H9 (cell line): ENCODE data around the gene XPR1. TPM values are rescaled to one million over a fixed set of nuclear protein-coding genes. Genes with fewer than 3 reads are reported as not detected.
"Not testable (repeated sequence)": the region's sequence is repeated elsewhere in the genome, so short reads cannot be mapped to it uniquely, and the experiment has no call there.

Experiments
- DNase-seq: peaks from one replicate; pipeline ENCODE4 v3.0.0-alpha.2; 2017
- H2AFZ ChIP-seq: one replicate; pipeline ENCODE4 v1.6.1; 2013; ENCODE audit warnings: mild to moderate bottlenecking, low read length, control low read depth, moderate library complexity
- H2AK5ac ChIP-seq: 2 replicates; pipeline ENCODE4 v1.6.1; 2013; ENCODE audit warnings: low read length, control low read depth, mixed read lengths; ENCODE audit not compliant: insufficient read length
- H2BK120ac ChIP-seq: one replicate; pipeline ENCODE4 v1.6.1; 2013; ENCODE audit warnings: low read depth, mild to moderate bottlenecking, low read length, control low read depth, inconsistent platforms; ENCODE audit not compliant: poor library complexity, severe bottlenecking
- H2BK12ac ChIP-seq: 2 replicates; pipeline ENCODE4 v1.6.1; 2013; ENCODE audit warnings: low read length, control low read depth, mixed read lengths, low read depth; ENCODE audit not compliant: insufficient read length
- H2BK15ac ChIP-seq: 2 replicates; pipeline ENCODE4 v1.6.1; 2013; ENCODE audit warnings: low read depth, low read length, control low read depth
- H2BK20ac ChIP-seq: one replicate; pipeline ENCODE4 v1.6.1; 2013; ENCODE audit warnings: low read depth, mild to moderate bottlenecking, low read length, control low read depth, inconsistent platforms; ENCODE audit not compliant: poor library complexity, severe bottlenecking
- H2BK5ac ChIP-seq: 2 replicates; pipeline ENCODE4 v1.6.1; 2013; ENCODE audit warnings: low read length, control low read depth, mixed read lengths; ENCODE audit not compliant: insufficient read length
- H3K14ac ChIP-seq: 2 replicates; pipeline ENCODE4 v1.6.1; 2013; ENCODE audit warnings: low read length, control low read depth; ENCODE audit not compliant: insufficient read depth
- H3K18ac ChIP-seq: 2 replicates; pipeline ENCODE4 v1.6.1; 2013; ENCODE audit warnings: low read depth, mild to moderate bottlenecking, mixed read lengths, low read length, control low read depth; ENCODE audit not compliant: insufficient read length
- H3K23ac ChIP-seq: 2 replicates; pipeline ENCODE4 v1.6.1; 2013; ENCODE audit warnings: low read length, control low read depth, mixed read lengths, low read depth; ENCODE audit not compliant: insufficient read length
- H3K23me2 ChIP-seq: 2 replicates; pipeline ENCODE4 v1.6.1; 2013; ENCODE audit warnings: low read depth, mild to moderate bottlenecking, mixed read lengths, low read length, control low read depth; ENCODE audit not compliant: insufficient read length, poor library complexity, severe bottlenecking
- H3K27ac ChIP-seq: 2 replicates; pipeline ENCODE4 v1.5.1; 2013; ENCODE audit warnings: low read length, control low read depth, mixed read lengths, low read depth; ENCODE audit not compliant: insufficient read length
- H3K27me3 ChIP-seq: 2 replicates; pipeline ENCODE4 v1.6.1; 2013; ENCODE audit warnings: low read length, control low read depth, inconsistent platforms; ENCODE audit not compliant: insufficient read depth
- H3K4ac ChIP-seq: 2 replicates; pipeline ENCODE4 v1.6.1; 2013; ENCODE audit warnings: low read depth, mild to moderate bottlenecking, control low read depth, inconsistent platforms, low read length, moderate library complexity
- H3K4me1 ChIP-seq: 2 replicates; pipeline ENCODE4 v1.6.1; 2013; ENCODE audit warnings: low read length, control low read depth, inconsistent platforms; ENCODE audit not compliant: insufficient read depth
- H3K4me2 ChIP-seq: 2 replicates; pipeline ENCODE4 v1.6.1; 2013; ENCODE audit warnings: low read length, control low read depth, mixed read lengths; ENCODE audit not compliant: insufficient read length, insufficient read depth
- H3K56ac ChIP-seq: 2 replicates; pipeline ENCODE4 v1.6.1; 2013; ENCODE audit warnings: low read depth, mild to moderate bottlenecking, mixed read lengths, low read length, control low read depth; ENCODE audit not compliant: insufficient read length
- H3K79me1 ChIP-seq: 2 replicates; pipeline ENCODE4 v1.6.1; 2013; ENCODE audit warnings: low read depth, mild to moderate bottlenecking, moderate library complexity, low read length, control low read depth, inconsistent platforms; ENCODE audit not compliant: insufficient read depth, poor library complexity, severe bottlenecking
- H3K79me2 ChIP-seq: 2 replicates; pipeline ENCODE4 v1.6.1; 2013; ENCODE audit warnings: low read length, control low read depth, inconsistent platforms; ENCODE audit not compliant: insufficient read depth
- H3K9ac ChIP-seq: 2 replicates; pipeline ENCODE4 v1.6.1; 2013; ENCODE audit warnings: low read length, control low read depth, mixed read lengths; ENCODE audit not compliant: insufficient read length; ENCODE audit errors: extremely low read depth
- H3K9me3 ChIP-seq: one replicate; pipeline ENCODE4 v1.6.1; 2013; ENCODE audit warnings: low read depth, low read length, inconsistent platforms; ENCODE audit not compliant: control insufficient read depth
- H3T11ph ChIP-seq: one replicate; pipeline ENCODE4 v1.6.1; 2013; ENCODE audit warnings: mild to moderate bottlenecking, low read length, control low read depth, inconsistent platforms
- H4K20me1 ChIP-seq: one replicate; pipeline ENCODE4 v1.6.1; 2013; ENCODE audit not compliant: control insufficient read depth, insufficient read length, insufficient read depth
- H4K5ac ChIP-seq: 2 replicates; pipeline ENCODE4 v1.6.1; 2013; ENCODE audit warnings: low read depth, mild to moderate bottlenecking, mixed read lengths, low read length, control low read depth; ENCODE audit not compliant: insufficient read length
- H4K8ac ChIP-seq: replicated peaks from 2 replicates; pipeline ENCODE4 v1.6.1; 2013; ENCODE audit warnings: low read length, control low read depth, mixed read lengths, low read depth; ENCODE audit not compliant: insufficient read length
- H4K91ac ChIP-seq: 2 replicates; pipeline ENCODE4 v1.6.1; 2013; ENCODE audit warnings: low read depth, mild to moderate bottlenecking, moderate library complexity, mixed read lengths, low read length, control low read depth; ENCODE audit not compliant: insufficient read length
- H3K27ac Mint-ChIP-seq, 3 experiments: 2 replicates in 2 of 3; 3 replicates in 1 of 3; pipeline ENCODE4 v1.8.0; 2020 to 2021; ENCODE audit warnings: mixed read lengths in 3 of 3, mild to moderate bottlenecking in 1 of 3, moderate library complexity in 1 of 3
- H3K27me3 Mint-ChIP-seq: 2 replicates; pipeline ENCODE4 v1.8.0; 2021; ENCODE audit warnings: low read depth, mild to moderate bottlenecking, moderate library complexity, mixed read lengths
- H3K36me3 Mint-ChIP-seq, 3 experiments: 2 replicates in 2 of 3; 3 replicates in 1 of 3; pipeline ENCODE4 v1.8.0; 2020 to 2021; ENCODE audit warnings: low read depth in 3 of 3, mixed read lengths in 3 of 3; ENCODE audit not compliant: insufficient read depth in 1 of 3
- H3K4me1 Mint-ChIP-seq, 2 experiments: 2 replicates each; pipeline ENCODE4 v1.8.0; 2020; ENCODE audit warnings: mixed read lengths in 2 of 2
- H3K4me3 Mint-ChIP-seq, 2 experiments: 2 replicates in 1 of 2; 3 replicates in 1 of 2; pipeline ENCODE4 v1.8.0; 2020 to 2021; ENCODE audit warnings: mild to moderate bottlenecking in 2 of 2, mixed read lengths in 2 of 2, moderate library complexity in 1 of 2
- H3K9me3 Mint-ChIP-seq, 2 experiments: 2 replicates in 1 of 2; 3 replicates in 1 of 2; pipeline ENCODE4 v1.8.0; 2020; ENCODE audit warnings: mild to moderate bottlenecking in 2 of 2, mixed read lengths in 2 of 2, moderate library complexity in 1 of 2
- WGBS: extraction: QIAGEN DNeasy Blood & Tissue Kit; methylation state at CpG from one replicate; pipeline ENCODE4 v1.1.7; 2013; ENCODE audit warnings: missing lambda C conversion rate, low lambda C conversion rate, mixed read lengths; ENCODE audit not compliant: insufficient read length; ENCODE audit errors: extremely low coverage; 5-methylcytosine and 5-hydroxymethylcytosine counted together
- total RNA-seq: library from RNA; stranded (reverse); gene quantifications from 2 replicates; pipeline ENCODE4 v1.2.1, GENCODE V29; 2021
- TF ChIP-seq, protein P1 (sequence below): fragments of 200-600 bp; sonication (generic); conservative IDR thresholded peaks from 3 replicates; pipeline ENCODE4 v1.8.0; 2021; ENCODE audit warnings: antibody characterized with exemption, mild to moderate bottlenecking

Gene XPR1
- total RNA-seq, 1 experiment from 2014 or later = 34.1 TPM

DNA sequence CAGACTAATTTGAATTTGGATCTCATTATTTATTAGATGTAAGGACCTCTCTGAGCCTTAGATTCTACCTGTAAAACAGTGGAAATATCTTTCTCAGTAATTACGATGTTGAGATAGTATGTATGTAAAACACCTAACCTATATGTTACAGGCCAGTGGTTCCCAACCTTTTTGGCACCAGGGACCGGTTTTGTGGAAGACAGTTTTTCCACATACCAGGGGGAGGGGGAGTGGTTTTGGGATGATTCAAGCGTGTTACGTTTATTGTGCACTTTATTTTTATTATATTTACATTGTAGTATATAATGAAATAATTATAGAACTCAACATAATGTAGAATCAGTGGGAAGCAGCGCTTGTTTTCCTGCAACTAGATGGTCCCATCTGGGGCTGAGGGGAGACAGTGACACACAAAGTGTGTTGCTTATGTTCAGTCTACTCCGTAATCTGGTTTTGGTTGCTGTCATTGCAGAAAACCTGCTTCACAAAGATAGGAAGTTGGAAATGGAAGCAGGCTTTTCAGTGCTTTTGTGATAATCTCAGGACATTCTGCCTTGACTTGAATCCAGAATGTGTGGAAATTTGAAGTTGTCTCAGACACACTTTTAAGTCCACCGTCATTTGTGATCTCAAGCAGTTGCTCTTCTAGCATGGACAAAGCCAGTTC is 12.8 kb downstream of the XPR1 start:
- Histone ChIP-seq H3K23ac (no peak overlapping the region), H3K4me1 (no peaks in the 10 kb centered on the region), H3K27me3 (no peaks in the 10 kb centered on the region), H3K79me1 (no peaks in the 10 kb centered on the region), H3K23me2 (no peaks in the 10 kb centered on the region), H3K9me3 (no peaks in the 10 kb centered on the region), H2BK20ac (no peak overlapping the region), H4K5ac (no peak overlapping the region), H2BK15ac (no peak overlapping the region), H3K9ac (no peak overlapping the region), H2BK5ac (no peak overlapping the region), H2BK12ac (no peak overlapping the region), H2AK5ac (no peak overlapping the region), H2BK120ac (no peak overlapping the region), H4K8ac (no peak overlapping the region), H3K14ac (no peak overlapping the region), H3K56ac (no peak overlapping the region), H3K79me2 (no peaks in the 10 kb centered on the region), H3K27ac (no peak overlapping the region), H2AFZ (no peak overlapping the region), H3K4ac (no peak overlapping the region), H3K18ac (no peak overlapping the region), H3K4me2 (no peak overlapping the region), H4K91ac (no peak overlapping the region), H3T11ph (no peak overlapping the region), H4K20me1 (no peaks in the 10 kb centered on the region)
- Mint-ChIP-seq H3K4me3 (no peak overlapping the region), H3K9me3 (no peaks in the 10 kb centered on the region; a peak in 1 of 5 replicates), H3K27me3 (no peaks in the 10 kb centered on the region), H3K4me1 (peaks cover 3 to 7% of the 10 kb centered on the region in 2 experiments), H3K36me3 (peaks cover 8 to 16% (median 13%) of the 10 kb centered on the region in 3 experiments; a peak in 5 of 7 replicates), H3K27ac (no peak overlapping the region)
- WGBS = no CpG with 5 or more reads among the region's 7 CpGs
- TF ChIP-seq, protein P1, sequence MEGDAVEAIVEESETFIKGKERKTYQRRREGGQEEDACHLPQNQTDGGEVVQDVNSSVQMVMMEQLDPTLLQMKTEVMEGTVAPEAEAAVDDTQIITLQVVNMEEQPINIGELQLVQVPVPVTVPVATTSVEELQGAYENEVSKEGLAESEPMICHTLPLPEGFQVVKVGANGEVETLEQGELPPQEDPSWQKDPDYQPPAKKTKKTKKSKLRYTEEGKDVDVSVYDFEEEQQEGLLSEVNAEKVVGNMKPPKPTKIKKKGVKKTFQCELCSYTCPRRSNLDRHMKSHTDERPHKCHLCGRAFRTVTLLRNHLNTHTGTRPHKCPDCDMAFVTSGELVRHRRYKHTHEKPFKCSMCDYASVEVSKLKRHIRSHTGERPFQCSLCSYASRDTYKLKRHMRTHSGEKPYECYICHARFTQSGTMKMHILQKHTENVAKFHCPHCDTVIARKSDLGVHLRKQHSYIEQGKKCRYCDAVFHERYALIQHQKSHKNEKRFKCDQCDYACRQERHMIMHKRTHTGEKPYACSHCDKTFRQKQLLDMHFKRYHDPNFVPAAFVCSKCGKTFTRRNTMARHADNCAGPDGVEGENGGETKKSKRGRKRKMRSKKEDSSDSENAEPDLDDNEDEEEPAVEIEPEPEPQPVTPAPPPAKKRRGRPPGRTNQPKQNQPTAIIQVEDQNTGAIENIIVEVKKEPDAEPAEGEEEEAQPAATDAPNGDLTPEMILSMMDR = no peak
- no peak for DNase-seq

DNA sequence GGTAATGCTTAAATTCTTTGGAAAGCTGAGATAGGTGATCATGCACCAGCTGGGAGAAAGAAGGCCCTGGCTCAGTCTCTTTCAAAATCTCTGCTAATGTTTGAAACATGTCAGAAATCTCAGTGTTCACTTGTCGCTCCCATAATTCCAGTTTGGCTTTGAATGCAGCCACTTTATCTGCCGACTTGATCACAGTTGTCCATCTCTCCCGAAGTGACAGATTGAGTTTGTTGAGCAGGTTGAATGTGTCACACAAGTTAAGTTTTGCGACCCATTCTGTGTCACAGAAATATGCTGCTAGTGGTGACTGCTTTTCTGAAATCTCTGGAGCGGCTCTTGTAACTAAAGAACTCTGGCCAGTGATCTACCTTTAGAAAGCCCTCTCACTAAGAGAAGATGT is 13.4 kb downstream of the XPR1 start:
- H3K9me3 Mint-ChIP-seq, H3K4me3 Mint-ChIP-seq, H2BK20ac ChIP-seq, H3K79me2 ChIP-seq, H4K91ac ChIP-seq, H3T11ph ChIP-seq, H3K27ac Mint-ChIP-seq, H3K18ac ChIP-seq, H4K5ac ChIP-seq, H3K4ac ChIP-seq, H3K4me1 Mint-ChIP-seq, H2BK15ac ChIP-seq, H3K4me1 ChIP-seq, H3K79me1 ChIP-seq, H3K56ac ChIP-seq, H2BK120ac ChIP-seq, DNase-seq, H3K23me2 ChIP-seq, H3K27me3 ChIP-seq, H3K14ac ChIP-seq, H3K9ac ChIP-seq, H3K4me2 ChIP-seq, H3K23ac ChIP-seq, H2BK5ac ChIP-seq, H3K9me3 ChIP-seq, H4K20me1 ChIP-seq, H4K8ac ChIP-seq, H3K27me3 Mint-ChIP-seq, H2AK5ac ChIP-seq, H2BK12ac ChIP-seq, H2AFZ ChIP-seq, H3K27ac ChIP-seq: not testable (repeated sequence)
- peaks cover 8 to 16% (median 13%) of the 10 kb centered on the region in 3 experiments; a peak in 5 of 7 replicates for H3K36me3 Mint-ChIP-seq
- no CpG with 5 or more reads among the region's 5 CpGs for WGBS
